ENCODE measurements around the gene TSPAN10.
A peak's percentile ranks its signal among the peaks of the same experiment; 100 is the strongest.

TSPAN10 gene

GRCh38 chr17:81651692-81652091, 14.7 kb downstream of the TSPAN10 start:
- no peak for TF ChIP-seq CTCF (IDR thresholded peaks at IDR 0.05; ENCODE audit: borderline replicate concordance, control extremely low read depth, extremely low read depth, insufficient read depth, missing control alignments)
- in situ Hi-C loops (cut with MboI; ENCODE audit: low sequenced_read_pairs, unreplicated experiment): no loop called here
- DNase-seq (ENCODE audit: low spot score): no peak

- peak; percentile 84 for DNase-seq (ENCODE audit: low spot score)
- no peak for TF ChIP-seq CTCF (IDR thresholded peaks at IDR 0.05; ENCODE audit: borderline replicate concordance, control extremely low read depth, extremely low read depth, insufficient read depth, missing control alignments)
- in situ Hi-C loops (cut with MboI; ENCODE audit: low sequenced_read_pairs, unreplicated experiment): no loop called here
Observed at GRCh38 chr17:81652906-81653771, 16.1 kb downstream of the TSPAN10 start.

DNA sequence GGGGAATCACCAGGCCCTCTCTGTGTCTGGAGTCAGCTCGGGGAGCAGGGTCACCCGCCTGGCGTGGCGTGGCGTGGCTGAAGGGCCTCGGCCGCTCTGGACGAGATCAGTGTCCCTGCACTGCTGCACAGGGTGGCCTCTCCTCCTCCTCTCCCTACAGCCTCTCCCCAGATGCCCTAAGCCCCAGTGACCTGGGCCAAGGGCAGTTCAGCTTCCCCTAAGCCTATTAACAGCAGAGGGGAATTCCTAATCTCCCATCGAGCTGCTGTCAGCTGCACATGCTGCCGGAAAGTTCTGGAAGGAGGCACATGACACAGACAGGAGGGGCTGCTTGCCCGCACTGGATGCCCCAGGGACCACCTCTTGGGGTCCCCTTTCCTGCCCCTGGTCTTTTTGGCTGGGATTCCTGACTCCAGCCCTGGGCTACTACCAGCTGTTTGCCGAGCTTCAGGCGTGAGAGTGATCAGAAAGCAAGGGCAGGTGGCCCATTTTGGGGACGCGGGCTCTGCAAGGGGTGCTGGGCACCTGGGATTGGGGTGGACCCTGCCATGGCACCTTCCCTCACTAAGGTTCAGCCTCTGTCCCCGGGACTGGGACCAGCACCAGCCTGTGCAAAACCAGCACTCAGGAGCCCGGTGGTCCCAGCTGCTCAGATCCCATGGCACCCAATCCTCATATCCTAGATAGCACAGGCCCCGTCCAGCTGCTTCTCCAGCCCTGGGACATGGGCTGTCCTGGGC, 18.6 kb downstream of the TSPAN10 start:
- in situ Hi-C loops (cut with MboI; ENCODE audit: low sequenced_read_pairs, unreplicated experiment): no loop called here
- no peak for DNase-seq (ENCODE audit: low spot score)
- no peak for TF ChIP-seq CTCF (IDR thresholded peaks at IDR 0.05; ENCODE audit: borderline replicate concordance, control extremely low read depth, extremely low read depth, insufficient read depth, missing control alignments)

GRCh38 chr17:81656118-81656743, 19.2 kb downstream of the TSPAN10 start, which contains the start of gene PDE6G:
TSS of gene PDE6G (minus strand) at chr17:81656542. CDS start at chr17:81653305, 3,237 bp downstream.
- DNase-seq (ENCODE audit: low spot score): no peak
- in situ Hi-C loops (cut with MboI; ENCODE audit: low sequenced_read_pairs, unreplicated experiment): no loop called here
- no peak for TF ChIP-seq CTCF (IDR thresholded peaks at IDR 0.05; ENCODE audit: borderline replicate concordance, control extremely low read depth, extremely low read depth, insufficient read depth, missing control alignments)

- in situ Hi-C loops (cut with MboI; ENCODE audit: low sequenced_read_pairs, unreplicated experiment): no loop called here
- DNase-seq (ENCODE audit: low spot score): no peak
- TF ChIP-seq CTCF (IDR thresholded peaks at IDR 0.05; ENCODE audit: borderline replicate concordance, control extremely low read depth, extremely low read depth, insufficient read depth, missing control alignments): no peak
Observed at GRCh38 chr17:81656835-81657234, 19.8 kb downstream of the TSPAN10 start.

DNA sequence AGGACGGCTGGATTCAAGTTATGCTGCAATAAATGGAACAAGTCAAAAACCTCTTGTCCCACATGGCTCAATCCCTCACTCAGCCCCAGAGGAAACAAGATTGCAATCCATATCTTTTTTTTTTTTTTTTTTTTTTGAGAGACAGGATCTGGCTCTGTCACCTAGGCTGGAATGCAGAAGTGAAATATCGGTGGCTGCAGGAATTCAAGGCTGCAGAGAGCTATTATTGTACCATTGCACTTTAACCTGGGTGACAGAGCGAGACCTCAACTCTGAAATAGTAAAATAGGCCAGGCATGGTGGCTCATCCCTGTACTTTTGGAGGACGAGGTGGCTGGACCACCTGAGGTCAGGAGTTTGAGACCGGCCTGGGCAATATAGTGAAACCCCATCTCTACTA, 22.0 kb downstream of the TSPAN10 start:
- no peak for DNase-seq (ENCODE audit: low spot score)
- in situ Hi-C loops (cut with MboI; ENCODE audit: low sequenced_read_pairs, unreplicated experiment): no loop called here
- TF ChIP-seq CTCF (IDR thresholded peaks at IDR 0.05; ENCODE audit: borderline replicate concordance, control extremely low read depth, extremely low read depth, insufficient read depth, missing control alignments): no peak

Data from GM13976 (cell line).